ENCODE results near the gene MYO15A.

MYO15A gene

GRCh38 chr17:18156976-18157280 is 48.4 kb downstream of the MYO15A start:
- no peak for DNase-seq (ENCODE audit: low read depth in 2 of 2)

- DNase-seq (ENCODE audit: low read depth in 2 of 2), result no peak
Measured at GRCh38 chr17:18157354-18157985, 48.9 kb downstream of the MYO15A start.

GRCh38 chr17:18158022-18158600 is 49.6 kb downstream of the MYO15A start:
- peak; percentile 31 to 33 for DNase-seq (ENCODE audit: low read depth in 2 of 2)

GRCh38 chr17:18159551-18160120 is 51.1 kb downstream of the MYO15A start:
- no peak for DNase-seq (ENCODE audit: low read depth in 2 of 2)

GRCh38 chr17:18160128-18160856 is 51.7 kb downstream of the MYO15A start:
- no peak for DNase-seq (ENCODE audit: low read depth in 2 of 2)

DNA sequence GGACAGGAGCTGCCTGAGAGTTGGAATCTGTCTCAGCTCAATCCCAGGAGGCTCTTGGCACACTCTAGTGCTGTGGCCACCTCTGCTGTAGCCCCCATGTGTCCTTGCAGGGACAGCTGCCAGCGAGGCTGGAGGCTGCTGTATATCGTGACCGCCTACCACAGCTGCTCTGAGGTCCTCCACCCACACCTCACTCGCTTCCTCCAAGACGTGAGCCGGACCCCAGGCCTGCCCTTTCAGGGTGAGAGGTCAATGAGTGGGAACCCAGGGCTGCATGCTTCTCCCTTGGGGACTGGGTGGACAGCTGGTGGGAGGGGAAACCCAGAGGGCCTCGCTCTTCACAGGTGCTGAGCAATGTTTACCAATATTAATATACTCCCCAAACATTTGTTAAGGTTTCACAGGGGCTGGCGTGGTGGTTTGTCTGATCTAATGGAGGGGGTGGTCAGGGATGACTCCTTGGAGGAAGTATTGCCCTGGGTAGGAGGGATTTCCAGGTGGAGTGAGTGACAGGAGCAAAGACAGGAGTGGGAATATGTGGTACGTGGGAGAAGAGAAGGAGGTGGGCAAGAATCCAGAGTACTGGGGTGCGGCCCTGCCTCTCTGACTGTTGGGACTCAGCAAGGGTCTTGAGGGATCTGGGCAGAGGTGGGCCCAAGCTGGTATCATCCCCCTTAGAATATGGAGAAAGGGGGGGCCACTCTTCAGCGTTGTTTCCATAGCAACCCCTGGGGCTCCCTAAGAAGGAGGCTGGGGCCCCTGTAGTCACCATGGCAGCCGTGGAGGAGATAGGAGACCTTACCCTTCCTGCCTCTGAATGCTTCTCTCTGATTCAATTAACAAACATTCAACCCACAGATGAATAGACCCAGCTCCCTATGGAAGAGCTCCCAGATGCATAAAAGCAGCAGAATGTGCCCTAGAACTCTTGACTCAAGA is 52.9 kb downstream of the MYO15A start:
- no peak for DNase-seq (ENCODE audit: low read depth in 2 of 2)

GRCh38 chr17:18163547-18163946 is 55.0 kb downstream of the MYO15A start:
- DNase-seq (ENCODE audit: low read depth in 2 of 2), result no peak

GRCh38 chr17:18166894-18167293 is 58.3 kb downstream of the MYO15A start:
- no peak for DNase-seq (ENCODE audit: low read depth in 2 of 2)

- DNase-seq (ENCODE audit: low read depth in 2 of 2), result no peak
Measured at GRCh38 chr17:18167421-18167820, 58.9 kb downstream of the MYO15A start.

DNA sequence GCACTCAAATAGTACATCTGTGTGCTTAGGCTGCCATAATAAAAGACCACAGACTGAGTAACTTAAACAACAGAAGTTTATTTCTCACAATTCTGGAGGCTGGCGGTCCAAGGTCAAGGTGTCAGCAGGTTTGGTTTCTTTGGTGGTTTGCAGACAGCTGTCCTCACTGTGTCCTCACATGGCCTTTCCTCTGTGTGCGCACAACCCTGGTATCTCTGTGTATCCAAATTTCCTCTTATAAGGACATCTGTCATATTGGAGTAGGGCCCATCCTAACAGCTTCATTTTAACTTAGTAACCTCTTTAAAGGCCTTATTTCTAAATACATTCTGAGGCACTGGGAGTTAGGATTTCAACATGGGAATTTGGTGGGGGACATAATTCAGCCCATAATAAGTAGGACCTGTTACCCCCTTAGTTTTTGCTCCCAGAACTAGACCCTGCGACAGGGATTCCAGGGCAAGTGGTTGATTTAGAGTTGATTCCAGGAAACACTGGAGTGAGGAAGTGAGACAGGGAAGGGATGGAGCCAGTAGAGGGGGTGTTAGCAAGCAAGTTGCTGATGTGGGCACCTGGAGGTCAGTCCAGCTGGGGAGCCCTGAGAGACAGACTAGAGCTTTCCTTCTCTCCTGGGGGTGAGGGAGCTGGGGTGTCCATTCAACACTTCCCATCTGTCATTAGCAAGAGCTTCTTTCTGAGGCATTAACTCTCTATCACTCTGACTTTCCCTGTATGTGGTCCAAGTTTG is 64.1 kb downstream of the MYO15A start:
- no peak for DNase-seq (ENCODE audit: low read depth in 2 of 2)

GRCh38 chr17:18173740-18174139 is 65.2 kb downstream of the MYO15A start:
- no peak for DNase-seq (ENCODE audit: low read depth in 2 of 2)

- no peak for DNase-seq (ENCODE audit: low read depth in 2 of 2)
Measured at GRCh38 chr17:18176176-18176575, 67.6 kb downstream of the MYO15A start.

- no peak for DNase-seq (ENCODE audit: low read depth in 2 of 2)
Measured at GRCh38 chr17:18177133-18177532, 68.6 kb downstream of the MYO15A start.

GRCh38 chr17:18177722-18178121 is 69.2 kb downstream of the MYO15A start:
- DNase-seq (ENCODE audit: low read depth in 2 of 2), result no peak

- no peak for DNase-seq (ENCODE audit: low read depth in 2 of 2)
Measured at GRCh38 chr17:18179196-18179595, 70.6 kb downstream of the MYO15A start.

GRCh38 chr17:18179804-18180203 is 71.2 kb downstream of the MYO15A start:
- DNase-seq (ENCODE audit: low read depth in 2 of 2), result no peak

DNA sequence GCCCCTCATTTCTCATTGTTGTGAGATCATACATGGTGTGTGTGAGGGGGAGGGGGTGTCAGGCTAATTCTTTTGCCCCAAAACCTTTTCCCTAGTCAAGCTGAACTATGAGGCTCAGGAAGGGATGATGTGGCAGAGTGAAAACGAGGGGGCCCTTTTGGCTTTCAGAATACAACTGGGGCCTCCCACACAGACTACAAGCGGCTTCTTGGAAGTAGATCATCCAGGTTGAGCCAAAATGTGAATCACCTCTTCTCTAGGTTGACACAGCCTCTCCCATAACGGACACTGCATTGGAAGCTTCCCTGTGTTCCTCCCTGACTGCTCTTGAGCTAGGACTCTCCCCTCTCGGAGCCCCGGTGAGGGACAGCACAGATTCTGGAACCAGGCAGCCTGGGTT is 72.8 kb downstream of the MYO15A start:
- DNase-seq (ENCODE audit: low read depth in 2 of 2), result peak in 1 of 2 experiments; percentile 4

DNA sequence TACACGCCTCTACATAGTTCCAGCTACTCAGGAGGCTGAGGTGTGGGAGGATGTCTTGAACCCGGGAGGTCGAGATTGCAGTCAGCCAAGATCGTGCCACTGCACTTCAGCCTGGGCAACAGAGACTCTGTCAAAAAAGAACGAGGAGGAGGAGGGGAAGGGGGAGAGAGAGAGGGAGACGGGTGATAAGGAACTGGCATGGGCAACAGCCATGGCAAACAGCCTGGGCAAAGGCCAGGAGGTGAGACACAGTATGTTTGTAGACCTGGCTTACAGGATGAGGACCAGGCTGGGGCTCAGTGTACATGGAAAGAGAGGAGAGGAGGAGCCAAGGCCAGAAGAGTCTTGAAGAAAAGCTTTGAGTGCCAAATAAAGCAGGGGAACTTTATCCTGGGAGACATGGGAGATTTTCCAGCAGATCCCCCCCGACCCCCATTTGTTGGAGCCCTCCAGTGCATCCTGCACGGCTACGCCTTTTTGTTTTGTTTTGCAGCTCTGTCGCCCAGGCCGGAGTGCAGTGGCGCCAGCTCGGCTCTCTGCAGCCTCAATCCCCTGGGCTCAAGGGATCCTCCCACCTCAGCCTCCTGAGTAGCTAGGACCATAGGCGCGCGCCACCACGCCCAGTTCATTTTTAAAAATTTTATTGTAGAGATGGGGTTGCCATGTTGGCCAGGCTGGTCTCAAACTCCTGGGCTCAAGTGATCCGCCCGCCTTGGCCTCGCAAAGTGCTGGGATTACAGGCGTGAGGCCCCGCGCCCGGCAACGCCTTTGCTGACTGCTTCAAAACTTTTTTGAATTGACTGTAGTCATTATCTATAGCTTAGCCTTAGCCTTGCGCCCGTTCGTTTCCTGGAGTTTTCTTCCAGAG is 73.8 kb downstream of the MYO15A start:
- DNase-seq (ENCODE audit: low read depth in 2 of 2), result no peak

- peak; percentile 69 to 79 for DNase-seq (ENCODE audit: low read depth in 2 of 2)
Measured at GRCh38 chr17:18182978-18183333, 74.4 kb downstream of the MYO15A start.
